Measurements from ENCODE around the gene DGKQ. TPM values are rescaled to one million over a fixed set of nuclear protein-coding genes. Genes with fewer than 3 reads are reported as not detected.

The DGKQ gene
- total and polyA plus RNA-seq, 11 donors, result 2.6 to 7.3 (median 4.1) TPM

- Histone ChIP-seq H3K27ac (no peak overlapping the region), H3K4me1 (peaks cover 4 to 55% (median 28%) of the 10 kb centered on the region in 12 donors), H3K4me3 (no peak overlapping the region), H3K27me3 (no peaks in the 10 kb centered on the region), H3K36me3 (peaks cover 0 to 5% (median 0%) of the 10 kb centered on the region in 9 donors), H3K9me3 (no peaks in the 10 kb centered on the region)
- intact Hi-C loops (cut with DNase I), result no loop called here
- 82 to 83% (median 83%) methylated on average over 22 to 26 of the region's 26 CpGs for WGBS, 4 donors
- TF ChIP-seq, protein P1, sequence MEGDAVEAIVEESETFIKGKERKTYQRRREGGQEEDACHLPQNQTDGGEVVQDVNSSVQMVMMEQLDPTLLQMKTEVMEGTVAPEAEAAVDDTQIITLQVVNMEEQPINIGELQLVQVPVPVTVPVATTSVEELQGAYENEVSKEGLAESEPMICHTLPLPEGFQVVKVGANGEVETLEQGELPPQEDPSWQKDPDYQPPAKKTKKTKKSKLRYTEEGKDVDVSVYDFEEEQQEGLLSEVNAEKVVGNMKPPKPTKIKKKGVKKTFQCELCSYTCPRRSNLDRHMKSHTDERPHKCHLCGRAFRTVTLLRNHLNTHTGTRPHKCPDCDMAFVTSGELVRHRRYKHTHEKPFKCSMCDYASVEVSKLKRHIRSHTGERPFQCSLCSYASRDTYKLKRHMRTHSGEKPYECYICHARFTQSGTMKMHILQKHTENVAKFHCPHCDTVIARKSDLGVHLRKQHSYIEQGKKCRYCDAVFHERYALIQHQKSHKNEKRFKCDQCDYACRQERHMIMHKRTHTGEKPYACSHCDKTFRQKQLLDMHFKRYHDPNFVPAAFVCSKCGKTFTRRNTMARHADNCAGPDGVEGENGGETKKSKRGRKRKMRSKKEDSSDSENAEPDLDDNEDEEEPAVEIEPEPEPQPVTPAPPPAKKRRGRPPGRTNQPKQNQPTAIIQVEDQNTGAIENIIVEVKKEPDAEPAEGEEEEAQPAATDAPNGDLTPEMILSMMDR (IDR thresholded peaks at IDR 0.05), result no peak
- TF ChIP-seq POLR2A (IDR thresholded peaks at IDR 0.05), result no peak
- ATAC-seq (no peak), DNase-seq (no peak)
Measured at GRCh38 chr4:925771-926500, 47.4 kb downstream of the DGKQ start.

DNA sequence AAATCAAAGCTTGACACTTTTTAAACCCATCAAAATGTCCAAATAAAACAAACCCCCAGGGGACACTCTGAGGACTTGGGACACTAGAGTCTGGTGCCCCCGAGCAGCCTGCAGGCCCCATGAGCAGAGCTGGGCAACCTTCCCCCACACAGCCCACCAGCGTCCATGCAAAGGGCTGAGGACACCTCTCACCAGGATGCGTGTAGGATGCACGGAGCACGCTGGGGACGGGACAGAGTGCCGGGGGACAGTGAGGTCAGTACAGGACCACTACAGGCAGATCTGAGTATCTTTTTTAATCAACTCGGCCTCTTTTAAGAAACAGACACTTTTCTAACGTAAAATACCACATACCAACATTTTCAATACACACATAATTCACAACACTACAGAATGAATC, 48.2 kb downstream of the DGKQ start:
- DNase-seq (no peak), ATAC-seq (peak in 1 of 4 donors; percentile 22)
- H3K9me3 ChIP-seq, result no peaks in the 10 kb centered on the region
- WGBS, 4 donors, result 85 to 94% (median 89%) methylated on average over 7 to 9 of the region's 9 CpGs
- intact Hi-C loops (cut with DNase I), result no loop called here
- H3K4me3 ChIP-seq, result no peak overlapping the region
- peaks cover 0 to 50% (median 20%) of the 10 kb centered on the region in 12 donors for H3K4me1 ChIP-seq
- no peak overlapping the region for H3K27ac ChIP-seq
- peaks cover 0 to 5% (median 0%) of the 10 kb centered on the region in 9 donors for H3K36me3 ChIP-seq
- no peak for TF ChIP-seq POLR2A (IDR thresholded peaks at IDR 0.05)
- TF ChIP-seq, protein P1 (IDR thresholded peaks at IDR 0.05), result no peak
- H3K27me3 ChIP-seq, result no peaks in the 10 kb centered on the region

GRCh38 chr4:924107-925096, 49.0 kb downstream of the DGKQ start:
- peaks cover 0 to 43% (median 13%) of the 10 kb centered on the region in 12 donors for H3K4me1 ChIP-seq
- no peak overlapping the region for H3K27ac ChIP-seq
- H3K4me3 ChIP-seq, result no peak overlapping the region
- H3K9me3 ChIP-seq, result no peaks in the 10 kb centered on the region
- ATAC-seq (peak in 3 of 4 donors; percentile 33 to 47 (median 44)), DNase-seq (no peak)
- TF ChIP-seq, protein P1 (IDR thresholded peaks at IDR 0.05), result no peak
- TF ChIP-seq POLR2A (IDR thresholded peaks at IDR 0.05), result no peak
- peaks cover 0 to 5% (median 0%) of the 10 kb centered on the region in 9 donors for H3K36me3 ChIP-seq
- intact Hi-C loops (cut with DNase I), result no loop called here
- WGBS, 4 donors, result 71 to 73% (median 72%) methylated on average over 18 of the region's 18 CpGs
- H3K27me3 ChIP-seq, result no peaks in the 10 kb centered on the region
